Measurements from ENCODE around the gene PDZD8.

PDZD8 gene, protein sequence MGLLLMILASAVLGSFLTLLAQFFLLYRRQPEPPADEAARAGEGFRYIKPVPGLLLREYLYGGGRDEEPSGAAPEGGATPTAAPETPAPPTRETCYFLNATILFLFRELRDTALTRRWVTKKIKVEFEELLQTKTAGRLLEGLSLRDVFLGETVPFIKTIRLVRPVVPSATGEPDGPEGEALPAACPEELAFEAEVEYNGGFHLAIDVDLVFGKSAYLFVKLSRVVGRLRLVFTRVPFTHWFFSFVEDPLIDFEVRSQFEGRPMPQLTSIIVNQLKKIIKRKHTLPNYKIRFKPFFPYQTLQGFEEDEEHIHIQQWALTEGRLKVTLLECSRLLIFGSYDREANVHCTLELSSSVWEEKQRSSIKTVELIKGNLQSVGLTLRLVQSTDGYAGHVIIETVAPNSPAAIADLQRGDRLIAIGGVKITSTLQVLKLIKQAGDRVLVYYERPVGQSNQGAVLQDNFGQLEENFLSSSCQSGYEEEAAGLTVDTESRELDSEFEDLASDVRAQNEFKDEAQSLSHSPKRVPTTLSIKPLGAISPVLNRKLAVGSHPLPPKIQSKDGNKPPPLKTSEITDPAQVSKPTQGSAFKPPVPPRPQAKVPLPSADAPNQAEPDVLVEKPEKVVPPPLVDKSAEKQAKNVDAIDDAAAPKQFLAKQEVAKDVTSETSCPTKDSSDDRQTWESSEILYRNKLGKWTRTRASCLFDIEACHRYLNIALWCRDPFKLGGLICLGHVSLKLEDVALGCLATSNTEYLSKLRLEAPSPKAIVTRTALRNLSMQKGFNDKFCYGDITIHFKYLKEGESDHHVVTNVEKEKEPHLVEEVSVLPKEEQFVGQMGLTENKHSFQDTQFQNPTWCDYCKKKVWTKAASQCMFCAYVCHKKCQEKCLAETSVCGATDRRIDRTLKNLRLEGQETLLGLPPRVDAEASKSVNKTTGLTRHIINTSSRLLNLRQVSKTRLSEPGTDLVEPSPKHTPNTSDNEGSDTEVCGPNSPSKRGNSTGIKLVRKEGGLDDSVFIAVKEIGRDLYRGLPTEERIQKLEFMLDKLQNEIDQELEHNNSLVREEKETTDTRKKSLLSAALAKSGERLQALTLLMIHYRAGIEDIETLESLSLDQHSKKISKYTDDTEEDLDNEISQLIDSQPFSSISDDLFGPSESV

DNA sequence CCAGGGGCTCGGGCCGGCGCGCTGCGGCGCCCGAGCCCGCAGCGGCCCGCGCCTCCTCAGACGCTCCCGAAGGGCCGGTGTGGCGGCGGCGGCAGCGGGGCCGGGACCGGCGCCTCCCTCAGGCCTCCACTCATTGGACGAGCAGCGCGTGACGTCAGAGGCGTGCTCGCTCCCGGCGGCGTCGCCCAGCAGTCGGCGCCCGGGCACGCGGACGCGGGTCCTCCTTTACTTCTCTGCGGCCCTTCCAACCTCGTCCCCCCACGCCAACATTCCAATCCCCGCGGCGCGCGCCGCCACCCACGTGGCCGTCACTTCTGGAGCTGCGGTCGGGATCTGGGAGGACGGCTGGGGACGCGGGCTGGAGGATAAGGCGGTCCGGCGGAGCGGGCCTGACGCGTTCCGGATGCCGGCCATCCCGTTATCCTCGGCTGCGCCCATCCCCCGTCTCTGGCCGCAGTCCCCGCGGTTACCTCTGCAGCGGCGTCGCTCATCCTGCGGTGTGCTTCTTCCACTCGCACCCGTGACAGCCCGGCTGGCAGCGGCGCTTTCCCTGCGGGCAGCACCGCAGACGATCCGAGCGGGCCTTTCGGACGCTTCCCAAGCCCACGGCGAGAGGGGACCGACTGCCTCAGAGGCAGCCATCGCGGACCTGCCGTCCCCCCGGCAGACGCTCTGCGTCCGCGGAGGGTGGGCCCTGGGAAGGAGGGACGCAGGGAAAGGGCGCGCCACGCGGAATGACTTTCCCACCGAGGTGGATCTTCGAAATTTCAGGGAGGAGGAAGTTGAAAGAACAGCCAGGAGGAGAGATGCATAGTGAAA is at the start of gene PDZD8:
TSS of gene PDZD8 (minus strand) at position 81 of the 819 bp plus-strand sequence. CDS start 213 bp downstream, outside the sequence.
- peak; percentile 72 to 95 for DNase-seq (ENCODE audit: extremely low read depth in 1 of 2, low read depth in 1 of 2)

DNA sequence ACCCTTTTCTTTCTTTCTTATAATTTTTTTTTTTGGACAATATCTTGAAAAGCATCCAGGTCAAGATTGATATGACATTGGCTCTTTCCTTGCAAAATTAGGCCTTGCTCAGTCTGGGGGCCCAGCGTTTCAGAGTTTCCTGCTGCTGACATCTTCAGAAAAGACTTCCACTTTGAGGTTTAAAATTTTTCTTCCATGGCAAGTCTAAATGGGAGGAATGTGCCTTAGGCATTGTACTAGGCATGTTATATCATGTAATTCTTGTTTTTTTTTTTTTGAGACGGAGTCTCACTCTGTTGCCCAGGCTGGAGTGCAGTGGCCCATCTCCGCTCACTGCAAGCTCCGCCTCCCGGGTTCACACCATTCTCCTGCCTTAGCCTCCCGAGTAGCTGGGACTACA is 48.9 kb upstream of the PDZD8 start:
- no peak for DNase-seq (ENCODE audit: extremely low read depth in 1 of 2, low read depth in 1 of 2)

DNA sequence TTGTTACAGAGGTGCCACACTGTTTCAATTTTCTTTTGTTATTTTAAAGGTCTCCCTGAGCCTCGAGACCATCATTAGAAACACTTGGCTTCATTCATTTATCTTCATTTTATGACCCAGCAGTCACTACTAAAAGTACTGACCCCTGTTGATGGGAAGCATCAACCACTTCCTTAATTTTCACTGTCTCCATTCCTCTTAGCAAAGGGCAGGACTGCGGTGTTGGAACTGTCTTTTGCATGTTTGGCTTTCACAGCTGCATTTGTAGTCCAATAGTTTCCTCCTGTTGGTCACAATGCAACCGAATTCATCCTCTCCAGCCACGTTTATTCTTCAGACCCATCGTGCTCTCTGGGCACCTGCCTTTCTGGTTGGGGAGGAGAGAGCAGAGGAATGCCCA is 46.7 kb upstream of the PDZD8 start:
- no peak for DNase-seq (ENCODE audit: extremely low read depth in 1 of 2, low read depth in 1 of 2)

DNA sequence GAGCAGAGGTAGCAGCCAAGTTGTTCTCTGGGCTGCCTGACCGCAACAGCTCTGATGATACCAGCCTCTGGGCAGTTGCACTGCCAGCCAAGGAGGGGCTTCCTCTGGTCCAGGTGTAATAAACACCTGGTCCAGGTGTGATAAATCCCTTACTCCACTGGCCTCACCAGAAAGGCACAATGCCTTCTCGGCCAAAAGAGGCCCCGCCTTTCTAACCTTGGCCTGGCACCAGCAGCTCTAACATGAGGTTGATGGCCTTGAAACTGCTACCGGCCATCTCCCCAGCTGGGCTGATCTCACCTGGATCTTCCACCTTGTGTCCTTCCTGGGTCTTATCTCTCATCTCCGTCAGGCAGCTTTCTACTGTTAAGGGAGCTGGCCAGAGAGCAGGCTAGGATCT is 45.5 kb upstream of the PDZD8 start:
- DNase-seq (ENCODE audit: extremely low read depth in 1 of 2, low read depth in 1 of 2), result no peak

DNA sequence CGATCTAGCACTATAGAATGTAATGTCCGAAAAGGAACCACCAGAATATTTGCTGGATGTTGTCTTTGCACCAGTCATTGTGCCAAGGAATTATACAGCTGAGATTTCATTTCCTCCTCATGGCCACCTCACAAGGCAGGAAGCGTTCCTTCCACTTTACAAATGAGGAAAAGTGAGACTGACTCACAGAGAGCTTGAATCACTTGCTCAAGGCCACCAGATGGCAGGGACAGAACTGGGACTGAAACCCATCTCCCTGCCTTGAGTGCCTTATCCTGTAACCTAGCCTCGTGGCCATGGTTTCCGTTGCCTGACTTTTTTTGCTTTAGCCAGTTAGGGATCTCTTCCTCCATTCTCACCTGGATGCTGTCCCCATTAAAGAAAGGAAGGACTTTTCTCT is 44.7 kb upstream of the PDZD8 start:
- no peak for DNase-seq (ENCODE audit: extremely low read depth in 1 of 2, low read depth in 1 of 2)

DNA sequence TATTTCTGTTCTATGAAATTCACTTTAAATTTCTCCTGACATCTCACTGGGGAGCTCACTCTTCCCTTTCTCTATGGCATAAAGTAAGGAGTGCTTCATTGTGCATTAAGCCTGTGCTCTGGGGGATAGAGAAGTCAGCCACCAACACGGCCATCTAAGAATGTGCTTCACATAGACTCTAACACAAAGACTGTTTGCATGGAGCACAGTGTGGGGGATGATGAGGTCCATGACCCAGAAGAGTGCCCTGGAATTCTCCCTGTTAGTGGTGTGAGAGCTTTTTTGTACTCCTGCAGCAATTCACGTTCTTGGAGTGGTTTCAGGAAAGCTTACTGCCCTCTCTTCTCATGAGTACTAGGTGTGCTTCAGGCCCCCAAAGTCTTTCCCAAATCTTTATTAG is 43.9 kb upstream of the PDZD8 start:
- no peak for DNase-seq (ENCODE audit: extremely low read depth in 1 of 2, low read depth in 1 of 2)

DNA sequence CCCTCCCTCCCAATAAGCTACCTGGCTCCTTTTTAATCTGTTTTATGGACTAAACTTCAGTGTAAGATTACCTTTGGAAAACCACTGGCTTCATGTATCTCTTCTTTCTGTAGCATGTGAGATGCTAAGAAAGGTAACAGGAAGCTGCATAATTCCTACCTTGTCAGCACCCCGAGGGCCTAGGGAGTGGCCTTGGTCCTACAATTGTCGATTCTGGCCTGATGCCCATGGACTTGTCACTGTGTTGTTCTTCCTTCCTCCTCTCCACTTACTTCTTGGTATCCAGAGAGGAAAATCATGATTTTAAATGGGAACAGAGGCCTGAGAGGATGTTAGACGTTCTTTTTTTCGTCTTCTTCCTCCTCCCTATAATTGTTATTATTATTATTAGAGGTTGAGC is 42.9 kb upstream of the PDZD8 start:
- DNase-seq (ENCODE audit: extremely low read depth in 1 of 2, low read depth in 1 of 2), result no peak

DNA sequence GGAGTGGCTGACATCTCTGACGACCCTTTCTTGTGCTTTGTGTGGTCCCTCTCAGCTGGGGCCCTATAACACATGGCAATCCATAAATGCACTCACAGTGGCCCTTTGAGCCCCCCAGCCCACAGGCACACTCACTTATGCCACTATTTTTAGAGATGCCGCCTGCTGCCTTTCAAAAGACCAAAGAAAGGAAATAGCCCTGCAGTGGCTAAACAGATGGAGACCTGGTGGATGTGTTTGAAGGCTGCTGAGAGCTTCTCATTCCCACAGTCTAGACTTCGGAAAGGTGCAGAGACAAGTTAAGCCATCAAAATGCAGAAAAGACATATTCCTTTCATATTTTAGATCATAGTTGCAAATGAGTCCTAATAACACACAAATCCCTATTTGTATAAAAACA is 42.0 kb upstream of the PDZD8 start:
- no peak for DNase-seq (ENCODE audit: extremely low read depth in 1 of 2, low read depth in 1 of 2)

DNA sequence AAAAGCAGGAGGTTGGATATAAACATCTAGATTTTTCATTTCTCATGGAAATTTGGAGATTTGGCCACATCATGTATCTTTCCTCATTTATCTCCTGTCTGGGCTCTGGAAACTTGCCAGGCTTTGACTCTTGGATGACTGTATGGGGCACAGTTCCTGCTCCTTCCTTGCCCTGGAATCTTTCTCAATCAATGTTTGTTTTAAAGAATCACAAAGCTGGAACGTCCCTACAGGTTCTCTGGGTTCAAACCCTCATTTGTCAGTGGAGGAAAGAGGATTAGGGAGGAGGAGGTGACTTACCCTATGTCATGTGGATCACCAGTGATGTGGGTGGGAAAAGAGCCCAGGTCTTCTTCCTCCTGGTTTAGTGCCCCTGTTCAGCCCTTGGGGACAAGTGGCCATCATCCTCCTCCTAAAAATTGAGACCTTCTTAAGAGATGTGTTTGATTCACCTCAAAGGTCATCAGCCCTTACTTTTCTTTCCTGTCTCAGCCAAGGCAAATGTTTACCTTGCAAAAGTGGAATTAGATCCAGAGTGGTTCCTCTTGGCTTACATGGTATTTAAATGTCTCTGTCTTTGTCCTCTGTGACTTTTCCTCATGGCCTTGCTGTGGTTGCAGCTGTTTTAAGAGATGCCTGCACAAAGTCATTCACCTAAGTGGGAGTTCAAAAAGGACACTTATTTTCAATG is 38.8 kb upstream of the PDZD8 start:
- no peak for DNase-seq (ENCODE audit: extremely low read depth in 1 of 2, low read depth in 1 of 2)

DNA sequence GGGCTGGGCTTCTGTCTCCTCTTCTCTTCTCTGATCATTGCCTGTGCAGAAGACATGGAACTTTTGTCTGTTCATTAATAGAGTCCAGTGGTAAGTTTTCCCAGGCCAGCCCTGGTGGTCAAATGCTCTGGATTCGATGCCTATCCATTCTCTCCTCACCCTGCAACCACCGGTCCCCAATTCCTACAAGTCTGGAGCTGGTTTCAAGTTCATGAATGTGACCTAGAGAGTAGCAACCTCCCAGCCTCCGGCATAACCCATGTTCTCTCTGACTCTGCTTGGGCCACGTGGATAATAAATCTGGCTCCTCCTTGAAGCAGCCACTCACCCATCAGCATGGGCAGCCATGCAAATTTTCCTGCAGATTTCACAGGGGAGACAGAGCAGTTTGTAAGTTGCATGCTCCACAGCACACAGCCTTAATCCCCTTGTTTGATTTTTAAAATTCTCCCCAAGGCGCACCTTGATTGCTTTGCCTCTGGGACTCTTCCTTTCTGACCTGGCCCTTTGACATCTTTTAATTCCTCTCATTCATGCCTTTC is 37.3 kb upstream of the PDZD8 start:
- no peak for DNase-seq (ENCODE audit: extremely low read depth in 1 of 2, low read depth in 1 of 2)

DNA sequence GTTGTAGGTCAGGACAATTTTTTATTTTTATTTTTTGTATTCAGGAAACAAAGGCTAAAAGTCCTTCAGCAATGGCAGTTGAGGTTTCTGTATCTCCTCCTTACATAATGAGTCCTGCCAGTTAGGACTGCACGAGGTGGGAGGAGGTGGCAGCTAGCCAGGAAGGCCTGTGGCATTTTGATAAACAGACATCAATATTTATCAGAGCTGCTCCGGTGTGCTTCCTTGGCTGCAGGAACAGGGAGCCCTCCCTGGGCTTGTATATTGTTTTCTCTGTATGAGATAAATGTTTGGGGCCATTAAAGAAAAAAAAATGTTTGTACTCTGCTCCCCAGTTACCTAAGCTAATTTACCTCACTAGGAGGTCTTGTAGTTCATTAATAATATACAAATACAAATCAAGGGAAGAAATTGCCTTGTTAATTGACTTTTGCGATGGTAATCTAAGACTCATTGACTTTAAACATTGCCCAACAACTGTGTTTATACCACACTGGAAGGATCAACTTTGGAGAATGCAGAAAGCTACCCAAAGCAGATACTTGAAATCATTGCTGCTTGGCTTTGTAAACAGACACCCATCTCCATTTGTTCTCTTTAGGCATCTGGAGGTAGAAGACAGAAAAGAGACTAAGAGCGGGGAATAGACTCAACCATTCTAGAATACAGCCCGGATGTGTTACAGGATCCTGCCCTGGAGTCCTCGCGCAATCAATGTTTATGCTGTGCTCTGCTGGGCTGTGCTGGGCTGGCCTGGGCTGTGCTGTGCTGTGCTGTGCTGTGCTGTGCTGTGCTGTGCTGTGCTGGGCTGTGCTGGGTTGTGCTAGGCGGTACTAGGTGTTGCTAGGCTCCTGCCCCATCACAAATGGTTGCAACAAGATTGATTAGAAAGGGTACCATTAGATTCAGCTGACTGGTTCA is 36.5 kb upstream of the PDZD8 start:
- no peak for DNase-seq (ENCODE audit: extremely low read depth in 1 of 2, low read depth in 1 of 2)

DNA sequence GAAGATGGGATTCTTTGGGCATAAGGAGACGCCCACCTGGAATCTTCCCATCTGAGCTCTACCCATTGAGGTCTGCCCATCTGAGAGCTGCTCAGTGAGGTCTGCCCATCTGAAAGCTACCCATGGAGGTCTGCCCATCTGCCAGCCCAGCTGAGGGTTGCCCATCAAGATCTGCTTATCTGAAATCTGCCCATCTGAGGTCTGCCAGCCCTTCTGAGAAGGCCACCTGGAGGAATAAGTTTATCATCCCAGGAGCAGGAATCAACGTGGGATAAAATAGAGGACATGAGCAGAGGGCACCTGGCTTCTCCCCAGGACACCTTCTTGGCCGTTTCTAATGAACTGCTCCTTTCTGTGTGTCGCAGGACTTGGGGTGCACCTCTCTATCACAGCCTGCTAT is 35.3 kb upstream of the PDZD8 start:
- DNase-seq (ENCODE audit: extremely low read depth in 1 of 2, low read depth in 1 of 2), result no peak

DNA sequence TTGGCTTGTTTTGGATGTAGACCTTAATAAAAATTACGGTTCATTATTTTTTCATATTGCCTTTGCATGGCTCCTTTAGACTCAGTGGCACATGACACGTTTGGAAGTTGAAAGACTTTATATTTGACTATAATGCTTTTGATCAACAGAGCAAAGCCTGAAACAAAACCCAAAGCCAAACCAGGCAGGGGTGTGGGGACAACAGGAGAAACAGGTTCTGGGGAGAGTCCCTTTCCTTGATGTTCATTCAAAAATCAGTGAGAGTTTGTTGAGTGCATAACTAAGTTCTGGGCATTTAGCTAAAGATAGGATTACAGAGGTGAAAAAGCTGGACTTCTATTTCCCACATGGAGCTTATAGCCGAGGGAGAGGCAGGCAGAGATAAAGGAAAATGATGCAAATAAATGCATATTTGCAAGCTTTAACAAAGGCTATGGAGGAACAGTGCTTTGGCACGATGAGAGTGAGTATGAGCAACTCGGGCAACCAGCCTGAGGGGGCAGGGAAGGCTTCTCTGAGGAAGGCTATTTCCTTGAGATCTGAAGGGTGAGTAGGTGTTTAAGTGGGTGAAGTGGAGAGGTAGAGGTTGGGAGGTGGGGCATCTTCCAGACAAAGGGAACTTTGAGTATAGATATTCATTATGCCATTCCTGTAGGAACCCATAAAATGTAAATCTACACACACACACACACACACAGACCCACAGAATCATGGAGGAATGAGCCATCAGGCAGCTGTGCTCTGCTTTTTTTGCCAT is 34.5 kb upstream of the PDZD8 start:
- no peak for DNase-seq (ENCODE audit: extremely low read depth in 1 of 2, low read depth in 1 of 2)

DNA sequence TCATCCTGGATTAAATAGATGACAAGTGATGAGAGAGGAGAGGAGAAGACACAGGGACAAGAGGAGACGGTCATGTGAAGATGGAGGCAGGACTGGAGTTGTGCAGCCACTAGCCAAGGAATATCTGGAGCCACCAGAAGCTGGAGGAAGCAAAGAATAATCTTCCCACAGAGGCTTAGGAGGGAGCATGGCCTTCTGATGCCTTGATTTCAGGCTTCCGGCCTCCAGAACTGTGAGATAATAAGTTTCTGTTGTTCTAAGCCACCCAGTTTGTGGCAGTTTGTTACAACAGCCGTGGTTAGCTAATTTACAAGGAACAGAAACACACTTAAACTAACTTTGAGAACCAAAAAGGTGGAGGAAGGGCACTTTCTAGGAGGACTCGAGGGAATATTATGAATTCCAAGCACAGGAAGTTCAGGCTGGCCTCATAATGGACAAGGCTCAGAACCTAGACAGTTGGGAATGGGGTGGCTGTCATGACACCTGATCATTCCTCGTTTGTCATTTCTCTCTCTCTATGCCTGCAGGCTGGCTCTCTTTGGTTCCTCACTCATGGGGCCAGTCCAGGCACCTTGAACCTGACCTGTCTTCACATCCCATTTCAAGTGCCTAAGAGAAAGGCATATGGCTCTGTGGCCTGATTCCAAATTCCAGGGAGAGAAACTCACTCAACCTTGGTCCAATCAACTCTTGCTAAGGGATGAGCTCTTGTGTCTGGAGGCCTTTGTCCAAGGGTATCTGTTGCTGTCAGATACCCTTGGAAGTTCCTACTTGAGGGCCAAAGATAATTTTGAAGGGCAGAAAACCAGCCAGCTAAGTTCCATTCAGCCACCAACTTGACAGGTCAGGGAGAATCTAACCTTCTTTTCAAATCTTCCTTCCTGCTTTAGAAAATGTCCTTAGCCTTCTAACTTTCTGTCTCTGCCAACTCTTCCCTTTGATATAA is 33.5 kb upstream of the PDZD8 start:
- no peak for DNase-seq (ENCODE audit: extremely low read depth in 1 of 2, low read depth in 1 of 2)

DNA sequence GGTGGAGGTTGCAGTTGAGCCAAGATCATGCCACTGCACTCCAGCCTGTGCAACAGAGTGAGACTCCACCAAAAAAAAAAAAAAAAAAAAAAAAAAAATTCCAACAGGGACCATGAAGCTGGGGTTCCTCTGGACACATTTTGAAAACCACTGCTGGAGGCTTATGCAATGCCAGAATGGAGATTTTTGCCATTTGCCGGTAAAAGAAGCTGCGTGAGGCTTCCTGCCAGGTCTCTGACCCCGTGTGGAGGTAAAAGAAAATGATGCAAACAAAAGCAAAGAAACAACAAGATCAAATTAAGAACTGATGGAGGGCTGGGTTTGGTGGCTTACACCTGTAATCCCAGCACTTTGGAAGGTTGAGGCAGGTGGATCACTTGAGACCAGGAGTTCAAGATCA is 30.5 kb upstream of the PDZD8 start:
- no peak for DNase-seq (ENCODE audit: extremely low read depth in 1 of 2, low read depth in 1 of 2)

DNA sequence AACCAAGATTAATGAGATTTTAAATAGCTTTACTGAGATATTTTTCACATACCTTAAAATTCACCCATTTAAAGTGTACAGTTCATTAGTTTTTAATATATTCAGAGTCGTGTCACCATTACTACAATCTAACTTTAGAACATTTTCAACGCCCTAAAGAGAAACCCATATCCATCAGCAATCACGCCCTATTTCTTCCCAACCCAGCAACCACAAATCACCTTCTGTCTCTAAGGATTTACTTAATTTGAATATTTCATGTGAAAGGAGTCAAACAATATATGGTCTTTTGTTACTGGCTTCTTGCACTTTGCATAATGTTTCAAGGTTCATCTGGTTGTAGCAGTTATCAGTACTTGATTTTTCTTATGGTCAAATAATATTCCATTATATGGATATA is 25.1 kb upstream of the PDZD8 start:
- DNase-seq (ENCODE audit: extremely low read depth in 1 of 2, low read depth in 1 of 2), result no peak

Data from activated CD8-positive, alpha-beta memory T cell treated with anti-CD3 and anti-CD28 coated beads for 1 hour (primary cell).